Hematopoietic multipotent progenitor cell treated with erythropoietin and hydrocortisone succinate and interleukin-3 and kit ligand, for 8 days (in vitro differentiated cells): ENCODE measurements around the gene C9orf43.

ENCODE experiments used
- DNase-seq: peaks from one replicate; pipeline ENCODE4 v3.0.0-alpha.2; 2015

Gene C9orf43

GRCh38 chr9:113471143-113471542 lies 60.6 kb downstream of the C9orf43 start:
- DNase-seq, result no peak

- no peak for DNase-seq
Observed at GRCh38 chr9:113471566-113471965, 61.0 kb downstream of the C9orf43 start.

- DNase-seq, result no peak
Observed at GRCh38 chr9:113472199-113472598, 61.7 kb downstream of the C9orf43 start.

- DNase-seq, result no peak
Observed at GRCh38 chr9:113474360-113475028, 63.9 kb downstream of the C9orf43 start.

GRCh38 chr9:113475031-113475430 lies 64.5 kb downstream of the C9orf43 start:
- DNase-seq, result no peak

GRCh38 chr9:113475992-113476391 lies 65.4 kb downstream of the C9orf43 start:
- no peak for DNase-seq

GRCh38 chr9:113476511-113476916 lies 66.0 kb downstream of the C9orf43 start:
- no peak for DNase-seq

- no peak for DNase-seq
Observed at GRCh38 chr9:113477058-113477457, 66.5 kb downstream of the C9orf43 start.

- DNase-seq, result no peak
Observed at GRCh38 chr9:113477661-113478060, 67.1 kb downstream of the C9orf43 start.

- DNase-seq, result peak; percentile 47
Observed at GRCh38 chr9:113479174-113479621, 68.7 kb downstream of the C9orf43 start.
